GM12801 (cell line): ENCODE results near the gene SNRNP200.

ENCODE experiments used
- TF ChIP-seq, protein P1 (sequence below): IDR thresholded peaks from one replicate; pipeline ENCODE4 v1.5.1; 2011; ENCODE audit warnings: control low read depth; ENCODE audit not compliant: insufficient read length; ENCODE audit errors: extremely low read depth

SNRNP200 gene

GRCh38 chr2:96316999-96317398 is 11.7 kb upstream of the SNRNP200 start:
- TF ChIP-seq, protein P1, sequence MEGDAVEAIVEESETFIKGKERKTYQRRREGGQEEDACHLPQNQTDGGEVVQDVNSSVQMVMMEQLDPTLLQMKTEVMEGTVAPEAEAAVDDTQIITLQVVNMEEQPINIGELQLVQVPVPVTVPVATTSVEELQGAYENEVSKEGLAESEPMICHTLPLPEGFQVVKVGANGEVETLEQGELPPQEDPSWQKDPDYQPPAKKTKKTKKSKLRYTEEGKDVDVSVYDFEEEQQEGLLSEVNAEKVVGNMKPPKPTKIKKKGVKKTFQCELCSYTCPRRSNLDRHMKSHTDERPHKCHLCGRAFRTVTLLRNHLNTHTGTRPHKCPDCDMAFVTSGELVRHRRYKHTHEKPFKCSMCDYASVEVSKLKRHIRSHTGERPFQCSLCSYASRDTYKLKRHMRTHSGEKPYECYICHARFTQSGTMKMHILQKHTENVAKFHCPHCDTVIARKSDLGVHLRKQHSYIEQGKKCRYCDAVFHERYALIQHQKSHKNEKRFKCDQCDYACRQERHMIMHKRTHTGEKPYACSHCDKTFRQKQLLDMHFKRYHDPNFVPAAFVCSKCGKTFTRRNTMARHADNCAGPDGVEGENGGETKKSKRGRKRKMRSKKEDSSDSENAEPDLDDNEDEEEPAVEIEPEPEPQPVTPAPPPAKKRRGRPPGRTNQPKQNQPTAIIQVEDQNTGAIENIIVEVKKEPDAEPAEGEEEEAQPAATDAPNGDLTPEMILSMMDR = no peak

DNA sequence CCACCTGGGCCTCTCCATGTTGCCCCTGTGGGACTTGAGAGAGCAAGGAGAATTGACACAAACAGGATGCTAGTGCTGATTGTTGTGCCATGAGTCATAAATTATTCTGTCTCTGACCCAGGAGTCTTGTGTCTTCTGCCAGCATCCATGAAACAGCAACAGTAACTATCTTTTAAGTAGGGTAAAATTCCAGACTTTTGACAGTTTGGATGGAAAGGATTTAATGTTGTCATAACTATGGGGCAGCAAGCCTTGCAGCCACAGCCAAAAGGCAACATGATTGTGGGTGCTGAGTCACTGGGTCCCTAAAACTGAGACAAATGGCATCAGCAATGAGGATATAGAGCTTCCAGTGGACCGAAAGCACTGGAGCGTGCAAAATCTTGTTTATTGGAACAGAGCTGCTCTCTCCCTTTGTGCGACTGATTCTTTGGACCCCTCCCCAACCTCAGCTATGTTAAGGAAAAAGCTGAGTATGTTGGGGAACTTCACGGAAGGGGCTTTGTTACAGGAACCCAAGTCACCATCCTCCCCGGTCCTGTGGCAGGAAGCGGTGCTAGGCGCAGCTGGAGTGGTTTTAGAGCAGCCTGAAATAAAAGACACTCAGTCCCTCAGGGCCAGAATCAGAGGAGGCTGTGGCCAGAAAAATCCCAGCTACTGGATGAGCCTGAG is 10.2 kb upstream of the SNRNP200 start:
- TF ChIP-seq, protein P1 = no peak

DNA sequence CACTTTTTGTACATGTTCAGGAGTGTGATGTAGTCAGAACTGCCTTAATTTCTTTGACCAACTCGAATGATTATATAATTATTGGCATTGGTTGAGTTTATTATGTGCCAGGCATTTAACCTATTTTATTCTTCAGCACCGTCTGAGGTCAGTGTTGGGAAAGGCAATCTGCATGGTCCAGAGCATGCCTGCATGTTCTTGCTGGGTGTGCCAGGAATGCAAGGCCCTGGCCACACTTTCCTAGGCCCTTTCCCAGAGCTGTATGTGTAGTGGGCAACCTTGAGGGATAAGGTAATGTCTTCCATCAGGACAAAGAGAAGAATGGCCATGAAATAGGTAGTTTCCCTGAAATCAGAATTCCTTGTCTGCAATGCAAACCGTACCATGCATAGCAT is 9.7 kb upstream of the SNRNP200 start:
- TF ChIP-seq, protein P1 = no peak

DNA sequence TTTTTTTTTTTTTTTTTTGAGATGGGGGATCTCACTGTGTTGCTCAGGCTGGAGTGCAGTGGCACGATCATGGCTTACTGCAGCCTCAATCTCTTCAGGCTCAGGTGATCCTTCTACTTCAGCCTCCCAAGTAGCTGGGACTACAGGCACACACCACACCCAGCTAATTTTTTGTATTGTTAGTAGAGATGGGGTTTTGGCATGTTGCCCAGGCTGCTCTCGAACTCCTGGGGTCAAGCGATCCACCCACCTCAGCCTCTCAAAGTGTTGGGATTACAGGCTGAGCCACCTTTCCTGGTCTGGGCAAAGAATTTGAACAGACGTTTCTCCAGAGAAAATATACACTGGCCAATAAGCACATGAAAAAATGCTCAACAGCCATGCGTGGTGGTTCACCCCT is 2.9 kb upstream of the SNRNP200 start:
- TF ChIP-seq, protein P1 = no peak

DNA sequence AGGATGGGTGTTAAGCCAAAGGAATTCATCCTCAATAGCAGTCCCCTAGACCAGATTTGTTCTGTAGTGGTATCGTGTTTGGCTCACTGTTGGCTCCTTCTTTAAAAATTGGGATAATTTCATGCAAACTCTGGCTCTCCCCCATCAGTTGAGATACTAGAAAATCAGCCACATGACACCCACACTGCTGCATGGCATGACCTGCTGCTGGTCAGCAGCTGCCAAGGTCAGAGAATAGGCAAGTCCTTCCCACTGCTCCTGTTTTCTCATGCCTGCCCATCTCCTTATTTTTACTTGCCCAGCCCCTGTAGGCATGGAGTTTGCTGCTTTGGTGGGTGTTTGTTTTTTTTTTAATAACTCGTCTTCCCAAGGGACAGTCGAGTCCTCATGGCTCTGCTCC is 1.0 kb upstream of the SNRNP200 start:
- TF ChIP-seq, protein P1 = no peak

DNA sequence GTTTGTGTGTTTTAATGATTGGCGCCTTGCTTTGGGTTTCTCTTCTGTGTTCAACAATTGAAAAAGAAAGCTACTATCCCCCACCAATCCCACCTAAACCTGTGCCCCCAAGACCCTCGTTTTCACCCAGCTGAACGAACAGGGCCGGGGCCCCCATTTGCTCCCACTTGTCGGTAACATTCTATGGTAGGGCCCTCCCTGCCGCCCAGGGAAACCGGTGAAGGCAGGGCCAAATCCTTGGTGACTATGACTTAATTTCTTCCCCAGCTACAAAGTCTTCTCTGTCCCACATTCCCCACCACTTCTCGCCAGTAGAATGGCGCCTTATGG is 598 bp upstream of the SNRNP200 start:
- TF ChIP-seq, protein P1 = no peak

GRCh38 chr2:96304606-96305005 is 740 bp downstream of the SNRNP200 start:
- TF ChIP-seq, protein P1 = no peak
